ENCODE results near the gene PHF1. TPM values are rescaled to one million over a fixed set of nuclear protein-coding genes. Genes with fewer than 3 reads are reported as not detected.

Gene PHF1
- total RNA-seq, 4 donors from 2014 or later = 46.8 to 86.1 (median 77.3) TPM

DNA sequence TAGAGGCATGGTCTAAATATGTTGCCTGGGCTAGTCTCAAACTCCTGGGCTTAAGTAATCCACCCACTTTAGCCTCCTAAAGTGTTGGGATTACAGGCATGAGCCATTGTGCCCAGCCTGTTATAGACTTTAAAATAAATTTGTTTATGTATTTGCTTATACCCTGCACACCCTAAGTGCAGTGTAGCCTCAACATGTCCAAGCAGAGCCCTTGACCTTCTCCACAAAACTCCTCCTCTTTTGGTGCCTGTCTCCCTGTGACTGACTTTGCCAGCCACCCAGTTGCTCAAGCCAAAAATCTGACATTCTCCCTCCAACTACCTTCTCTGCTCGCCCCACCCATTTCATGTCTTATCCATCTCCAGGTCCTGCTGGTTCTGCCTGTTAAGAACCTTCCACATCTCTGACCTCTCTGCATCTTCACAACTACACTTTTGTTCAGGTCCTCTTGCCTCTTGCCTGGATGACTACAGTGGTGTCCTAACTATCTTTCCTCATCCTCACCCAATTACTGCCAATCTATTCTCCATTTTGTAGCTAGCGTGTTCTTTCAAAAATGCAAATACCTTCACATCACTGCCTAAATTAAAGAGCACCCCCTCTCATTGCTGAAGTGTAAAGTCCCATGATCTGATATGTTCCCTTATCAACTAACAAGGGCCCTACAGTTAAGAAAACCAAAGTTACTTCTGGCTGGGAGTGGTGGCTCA is 30.4 kb upstream of the PHF1 start:
- TF ChIP-seq, protein P1, sequence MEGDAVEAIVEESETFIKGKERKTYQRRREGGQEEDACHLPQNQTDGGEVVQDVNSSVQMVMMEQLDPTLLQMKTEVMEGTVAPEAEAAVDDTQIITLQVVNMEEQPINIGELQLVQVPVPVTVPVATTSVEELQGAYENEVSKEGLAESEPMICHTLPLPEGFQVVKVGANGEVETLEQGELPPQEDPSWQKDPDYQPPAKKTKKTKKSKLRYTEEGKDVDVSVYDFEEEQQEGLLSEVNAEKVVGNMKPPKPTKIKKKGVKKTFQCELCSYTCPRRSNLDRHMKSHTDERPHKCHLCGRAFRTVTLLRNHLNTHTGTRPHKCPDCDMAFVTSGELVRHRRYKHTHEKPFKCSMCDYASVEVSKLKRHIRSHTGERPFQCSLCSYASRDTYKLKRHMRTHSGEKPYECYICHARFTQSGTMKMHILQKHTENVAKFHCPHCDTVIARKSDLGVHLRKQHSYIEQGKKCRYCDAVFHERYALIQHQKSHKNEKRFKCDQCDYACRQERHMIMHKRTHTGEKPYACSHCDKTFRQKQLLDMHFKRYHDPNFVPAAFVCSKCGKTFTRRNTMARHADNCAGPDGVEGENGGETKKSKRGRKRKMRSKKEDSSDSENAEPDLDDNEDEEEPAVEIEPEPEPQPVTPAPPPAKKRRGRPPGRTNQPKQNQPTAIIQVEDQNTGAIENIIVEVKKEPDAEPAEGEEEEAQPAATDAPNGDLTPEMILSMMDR (IDR thresholded peaks at IDR 0.05) = no peak
- no peak for TF ChIP-seq POLR2A (IDR thresholded peaks at IDR 0.05)
- Histone ChIP-seq H3K4me3 (no peak overlapping the region), H3K27me3 (no peaks in the 10 kb centered on the region), H3K27ac (no peak overlapping the region), H3K4me1 (peaks cover 0 to 3% (median 0%) of the 10 kb centered on the region in 4 donors), H3K9me3 (no peaks in the 10 kb centered on the region), H3K36me3 (no peaks in the 10 kb centered on the region)
- no peak for DNase-seq

DNA sequence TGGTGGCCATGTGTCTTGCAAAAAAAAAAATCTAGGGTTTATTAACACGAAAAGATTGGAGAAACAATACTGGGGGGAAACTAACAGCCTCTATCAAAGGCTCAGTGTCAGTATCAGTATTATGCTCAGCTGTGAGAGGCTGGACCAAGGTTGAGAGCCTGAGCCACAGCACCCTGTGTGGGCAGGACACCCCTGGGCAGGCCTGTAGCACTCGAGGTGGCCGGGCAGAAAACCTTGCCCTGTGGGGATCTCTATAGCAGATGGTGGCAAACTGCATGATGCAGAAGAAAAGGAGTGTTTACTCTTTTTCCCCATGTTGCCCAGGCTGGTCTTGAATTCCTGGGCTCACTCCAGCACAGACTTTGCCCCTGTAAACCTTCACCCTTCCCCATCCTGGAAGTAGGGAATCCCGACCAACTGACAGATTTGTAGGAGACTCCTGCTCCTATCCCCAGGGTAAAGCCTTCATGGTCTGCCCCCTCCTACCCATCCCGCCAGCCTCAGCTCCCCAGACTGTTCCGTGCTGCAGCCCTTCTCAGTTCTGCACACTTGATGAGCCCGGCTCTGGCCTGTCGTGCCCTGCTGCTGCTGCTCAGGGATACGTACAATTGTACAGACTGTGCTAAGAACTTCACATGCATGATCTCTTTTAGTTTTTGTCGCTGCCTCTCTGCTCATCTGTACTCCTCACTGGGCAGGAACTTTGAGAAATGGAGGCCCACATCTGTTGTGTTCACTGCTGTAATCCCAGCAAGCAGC is 27.2 kb upstream of the PHF1 start:
- Histone ChIP-seq H3K27me3 (no peaks in the 10 kb centered on the region), H3K9me3 (no peaks in the 10 kb centered on the region), H3K4me3 (no peak overlapping the region), H3K27ac (no peak overlapping the region), H3K36me3 (no peaks in the 10 kb centered on the region), H3K4me1 (no peaks in the 10 kb centered on the region)
- no peak for DNase-seq
- TF ChIP-seq, protein P1 (IDR thresholded peaks at IDR 0.05) = no peak
- no peak for TF ChIP-seq POLR2A (IDR thresholded peaks at IDR 0.05)

DNA sequence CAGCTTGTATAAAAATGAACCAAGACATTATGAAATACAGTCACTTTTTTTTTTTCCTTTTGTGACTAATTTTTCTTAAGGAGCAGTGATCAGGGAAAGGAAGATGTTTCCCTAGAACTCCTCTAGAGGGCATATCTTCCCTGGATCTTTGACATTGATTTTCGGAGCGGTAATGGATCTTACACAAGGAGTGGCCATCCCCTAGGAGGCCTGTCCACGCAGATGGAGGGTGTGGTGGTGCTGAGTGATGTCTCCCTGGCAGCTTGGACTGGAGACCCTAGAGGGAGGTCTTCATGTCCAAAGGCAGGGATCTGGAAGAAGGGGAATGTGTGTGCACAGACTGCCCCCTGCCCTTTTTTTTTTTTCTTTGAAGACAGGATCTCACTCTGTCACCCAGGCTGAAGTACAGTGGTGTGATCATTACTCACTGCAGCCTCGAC is 26.2 kb upstream of the PHF1 start:
- no peaks in the 10 kb centered on the region for H3K27me3 ChIP-seq
- no peaks in the 10 kb centered on the region for H3K36me3 ChIP-seq
- no peak for DNase-seq
- no peak overlapping the region for H3K4me3 ChIP-seq
- no peaks in the 10 kb centered on the region for H3K4me1 ChIP-seq
- no peaks in the 10 kb centered on the region for H3K9me3 ChIP-seq
- no peak overlapping the region for H3K27ac ChIP-seq
- no peak for TF ChIP-seq POLR2A (IDR thresholded peaks at IDR 0.05)
- TF ChIP-seq, protein P1 (IDR thresholded peaks at IDR 0.05) = peak in 4 of 6 experiments; percentile 12 to 38 (median 24)

DNA sequence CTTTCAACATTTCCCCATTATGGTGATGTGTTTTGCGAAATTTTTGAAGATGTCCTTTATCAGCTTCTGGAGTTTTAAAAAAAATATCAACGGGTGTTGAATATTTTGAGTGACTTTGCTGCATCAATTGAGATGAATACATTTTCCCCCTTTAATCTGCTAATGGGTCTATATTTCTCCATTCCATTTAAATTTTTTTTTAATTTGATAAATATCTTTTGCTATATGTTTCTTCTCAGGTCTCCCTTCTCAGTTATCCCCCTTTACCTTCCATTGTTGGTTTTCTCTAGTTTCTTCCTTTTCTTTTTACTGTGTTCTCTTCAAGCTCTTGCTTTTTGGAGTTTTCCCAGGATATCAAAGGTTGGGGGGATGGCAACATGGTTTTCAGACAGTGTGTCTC is 20.6 kb upstream of the PHF1 start:
- TF ChIP-seq POLR2A (IDR thresholded peaks at IDR 0.05) = no peak
- TF ChIP-seq, protein P1 (IDR thresholded peaks at IDR 0.05) = no peak
- Histone ChIP-seq H3K4me1 (peaks cover 0 to 9% (median 7%) of the 10 kb centered on the region in 4 donors), H3K27ac (peak overlapping the region in 1 of 4 donors; percentile 85), H3K9me3 (no peaks in the 10 kb centered on the region), H3K36me3 (no peaks in the 10 kb centered on the region), H3K4me3 (no peak overlapping the region), H3K27me3 (no peaks in the 10 kb centered on the region)
- no peak for DNase-seq

DNA sequence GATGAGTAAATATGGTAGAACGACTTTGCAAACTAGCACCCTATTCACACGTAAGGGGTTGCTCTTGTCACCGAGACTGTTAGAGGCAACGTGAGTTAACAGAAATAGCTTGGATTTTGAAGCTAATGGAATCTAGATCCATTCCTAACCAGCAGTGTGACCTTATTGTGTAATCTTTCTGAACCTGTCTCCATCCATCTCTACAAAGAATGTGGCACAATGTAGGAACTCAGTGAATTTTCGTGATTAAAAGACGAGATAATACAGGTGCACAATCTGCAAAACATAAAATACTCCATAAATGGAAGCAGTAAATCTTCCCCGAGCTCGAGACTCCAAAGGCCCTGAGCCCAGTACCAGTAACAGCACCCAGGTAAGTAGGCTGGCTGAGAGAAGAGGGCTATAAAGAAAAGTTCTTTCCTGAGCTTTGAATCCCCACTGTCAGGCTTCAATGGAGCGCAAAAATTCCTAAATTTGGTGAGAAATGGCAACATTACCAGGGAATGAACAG is 20.0 kb upstream of the PHF1 start:
- Histone ChIP-seq H3K27ac (peak overlapping the region; percentile 84 to 92 (median 87)), H3K36me3 (no peaks in the 10 kb centered on the region), H3K27me3 (no peaks in the 10 kb centered on the region), H3K4me3 (peak overlapping the region in 3 of 4 donors; percentile 20 to 62 (median 55)), H3K9me3 (no peaks in the 10 kb centered on the region), H3K4me1 (peaks cover 0 to 9% (median 7%) of the 10 kb centered on the region in 4 donors)
- no peak for DNase-seq
- TF ChIP-seq, protein P1 (IDR thresholded peaks at IDR 0.05) = no peak
- no peak for TF ChIP-seq POLR2A (IDR thresholded peaks at IDR 0.05)

Data from Peyer's patch (tissue), 4 donors.